ENCODE data around the gene RBM24. TPM values are rescaled to one million over a fixed set of nuclear protein-coding genes. Genes with fewer than 3 reads are reported as not detected.
A peak's percentile ranks its signal among the peaks of the same experiment; 100 is the strongest.

The RBM24 gene
- total and polyA plus RNA-seq, 2 donors (not counting 3 experiments of a cell fraction or from before 2014, with no cell fraction given) = 6.6 to 6.7 TPM

- Histone ChIP-seq H3K27me3 (ENCODE audit: control insufficient read depth in 2 of 2, insufficient read depth in 2 of 2, low read length in 2 of 2) (no peaks in the 10 kb centered on the region), H4K20me1 (replicated peaks; ENCODE audit: control insufficient read depth, extremely low read depth, insufficient read depth, low read length) (no peaks in the 10 kb centered on the region), H3K9ac (replicated peaks; ENCODE audit: extremely low read depth, insufficient read depth, low read length) (no peak overlapping the region), H3K9me1 (replicated peaks; ENCODE audit: control insufficient read depth, extremely low read depth, insufficient read depth, low read length) (no peaks in the 10 kb centered on the region), H3K4me1 (ENCODE audit: control insufficient read depth, extremely low read depth, insufficient read depth, low read length) (peaks cover 15% of the 10 kb centered on the region), H2AFZ (ENCODE audit: low read depth, low read length) (peak overlapping the region; percentile 54), H3K9me3 (replicated peaks; ENCODE audit: control insufficient read depth, insufficient read depth, low read length) (no peaks in the 10 kb centered on the region), H3K27ac (ENCODE audit: insufficient read depth, low read depth, low read length) (no peak overlapping the region), H3K79me2 (ENCODE audit: control insufficient read depth, insufficient read depth, low read length) (no peaks in the 10 kb centered on the region), H3K4me2 (ENCODE audit: insufficient read depth, low read length) (peak overlapping the region; percentile 13), H3K36me3 (ENCODE audit: control insufficient read depth in 2 of 2, extremely low read depth in 1 of 2, insufficient read depth in 2 of 2, low read length in 2 of 2) (no peaks in the 10 kb centered on the region), H3K4me3 (replicated peaks in 1 of 3; ENCODE audit: insufficient read depth in 1 of 3, low read depth in 1 of 3, low read length in 3 of 3) (no peak overlapping the region)
- CTCF ChIA-PET = no interaction called here
- dilution Hi-C loops (cut with MboI; ENCODE audit: extremely low pct_ligation_motif_present, low sequenced_read_pairs) (no loop called here), intact Hi-C loops (cut with micrococcal nuclease) (loop anchor here (1.0 kb wide), 1 partner anchor 122 kb away; no protein-coding TSS in a partner anchor)
- FAIRE-seq (peak; percentile 80), DNase-seq (ENCODE audit: low read depth, low spot score) (peak; percentile 12)
- peak; percentile 40 for TF ChIP-seq JUN (IDR thresholded peaks at IDR 0.05; ENCODE audit: borderline replicate concordance, insufficient read depth, insufficient read length, low read depth)
- no peak for TF ChIP-seq GATA2 (IDR thresholded peaks at IDR 0.05; ENCODE audit: insufficient read depth, insufficient read length, low read depth, low read length)
- POLR2A ChIA-PET = no interaction called here
- no TSS peak for BruUV-seq (replicated peaks)
Observed at GRCh38 chr6:17278289-17279063, 2.7 kb upstream of the RBM24 start.

GRCh38 chr6:17280138-17280537 is 1.0 kb upstream of the RBM24 start:
- peak overlapping the region; percentile 73 for H2AFZ ChIP-seq (ENCODE audit: low read depth, low read length)
- H3K9me3 ChIP-seq (replicated peaks; ENCODE audit: control insufficient read depth, insufficient read depth, low read length) = no peaks in the 10 kb centered on the region
- BruUV-seq (replicated peaks) = no TSS peak
- ChIA-PET POLR2A (no interaction called here), CTCF (interaction anchor here (0.7 to 1.6 kb wide), 2 partner anchors 304 to 306 kb away, joined by 3 to 19 read pairs; no protein-coding TSS in a partner anchor)
- no peaks in the 10 kb centered on the region for H3K36me3 ChIP-seq (ENCODE audit: control insufficient read depth in 2 of 2, extremely low read depth in 1 of 2, insufficient read depth in 2 of 2, low read length in 2 of 2)
- TF ChIP-seq POLR2AphosphoS5 (IDR thresholded peaks at IDR 0.05; ENCODE audit: insufficient read depth, low read depth, low read length) (no peak), MYC (IDR thresholded peaks at IDR 0.05; ENCODE audit: low read depth, low read length) (no peak), EZH2 (IDR thresholded peaks at IDR 0.05; ENCODE audit: borderline replicate concordance, low read depth, low read length, severe bottlenecking) (no peak), GATA2 (IDR thresholded peaks at IDR 0.05; ENCODE audit: insufficient read depth, insufficient read length, low read depth, low read length) (no peak), CTCF (IDR thresholded peaks at IDR 0.05; ENCODE audit: extremely low read depth in 1 of 2, insufficient read depth in 1 of 2, low read depth in 1 of 2, low read length in 2 of 2) (no peak), JUN (IDR thresholded peaks at IDR 0.05; ENCODE audit: borderline replicate concordance, insufficient read depth, insufficient read length, low read depth) (no peak), POLR2A (IDR thresholded peaks at IDR 0.05; ENCODE audit: low read depth, low read length) (no peak), MAX (IDR thresholded peaks at IDR 0.05; ENCODE audit: insufficient read depth, insufficient read length) (no peak)
- no peaks in the 10 kb centered on the region for H4K20me1 ChIP-seq (replicated peaks; ENCODE audit: control insufficient read depth, extremely low read depth, insufficient read depth, low read length)
- H3K4me2 ChIP-seq (ENCODE audit: insufficient read depth, low read length) = peak overlapping the region; percentile 70
- no peak overlapping the region for H3K27ac ChIP-seq (ENCODE audit: insufficient read depth, low read depth, low read length)
- DNase-seq (ENCODE audit: low read depth, low spot score) = no peak
- H3K9ac ChIP-seq (replicated peaks; ENCODE audit: extremely low read depth, insufficient read depth, low read length) = no peak overlapping the region
- H3K27me3 ChIP-seq (ENCODE audit: control insufficient read depth in 2 of 2, insufficient read depth in 2 of 2, low read length in 2 of 2) = no peaks in the 10 kb centered on the region
- H3K79me2 ChIP-seq (ENCODE audit: control insufficient read depth, insufficient read depth, low read length) = no peaks in the 10 kb centered on the region
- intact Hi-C loops (cut with micrococcal nuclease) = loop anchor here (2.0 to 5.0 kb wide), 2 partner anchors 112 to 213 kb away; partner anchors contain the start of gene CAP2
- peak overlapping the region in 2 of 3 experiments; percentile 49 to 59 for H3K4me3 ChIP-seq (replicated peaks in 1 of 3; ENCODE audit: insufficient read depth in 1 of 3, low read depth in 1 of 3, low read length in 3 of 3)
- no peaks in the 10 kb centered on the region for H3K9me1 ChIP-seq (replicated peaks; ENCODE audit: control insufficient read depth, extremely low read depth, insufficient read depth, low read length)
- no peak for FAIRE-seq
- H3K4me1 ChIP-seq (ENCODE audit: control insufficient read depth, extremely low read depth, insufficient read depth, low read length) = peaks cover 15% of the 10 kb centered on the region
- dilution Hi-C loops (cut with MboI; ENCODE audit: extremely low pct_ligation_motif_present, low sequenced_read_pairs) = no loop called here

Measured in endothelial cell of umbilical vein (primary cell).